Measurements from ENCODE around the gene CCSER1.

DNA sequence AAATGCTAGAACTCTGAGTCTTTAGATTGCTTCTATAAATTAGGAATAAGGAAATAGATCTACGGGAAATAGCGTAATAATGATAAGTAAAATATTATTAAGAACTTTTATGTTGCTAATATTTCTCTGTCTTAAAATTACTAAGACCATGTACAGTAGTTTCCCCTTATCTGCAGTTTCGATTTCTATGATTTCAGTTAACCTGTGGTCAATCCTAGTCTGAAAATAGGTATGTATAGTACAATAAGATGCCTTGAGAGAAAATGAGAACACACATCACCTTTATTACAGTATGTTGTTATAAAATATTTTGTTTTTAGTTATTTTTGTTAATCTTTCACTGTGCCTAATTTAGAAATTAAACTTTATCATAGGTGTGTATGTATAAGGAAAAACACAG, 92.6 kb downstream of the CCSER1 start:
- TF ChIP-seq EZH2 (IDR thresholded peaks at IDR 0.05; ENCODE audit: low read depth, low read length, severe bottlenecking) (no peak), KDM5A (IDR thresholded peaks at IDR 0.05; ENCODE audit: low read length) (no peak), MAFK (IDR thresholded peaks at IDR 0.05; ENCODE audit: low read depth, low read length) (no peak), CTCF (IDR thresholded peaks at IDR 0.05; ENCODE audit: control extremely low read depth in 1 of 3, insufficient read depth in 1 of 3, low read depth in 1 of 3, low read length in 3 of 3) (no peak), RFX5 (IDR thresholded peaks at IDR 0.05; ENCODE audit: borderline replicate concordance, low read depth, low read length) (no peak), SUZ12 (IDR thresholded peaks at IDR 0.05; ENCODE audit: low read length) (no peak), GABPA (IDR thresholded peaks at IDR 0.05; ENCODE audit: borderline replicate concordance, insufficient read depth, low read length) (no peak)
